Prostate gland (tissue), 2 donors: ENCODE data around the gene ASCL5. TPM values are rescaled to one million over a fixed set of nuclear protein-coding genes. Genes with fewer than 3 reads are reported as not detected.

Source experiments
- DNase-seq: peaks from one replicate; pipeline ENCODE4 v3.0.0-alpha.2; 2019; ENCODE audit warnings: low spot score
- H3K27ac ChIP-seq, 2 donors: fragments of 200-600 bp; sonication (generic); 2 replicates each; pipeline ENCODE4 v1.5.1; 2017 to 2019
- H3K27me3 ChIP-seq: fragments of 200-600 bp; sonication (generic); replicated peaks from 2 replicates; pipeline ENCODE4 v1.5.1; 2019; ENCODE audit not compliant: insufficient read depth
- H3K36me3 ChIP-seq, 2 donors: fragments of 200-600 bp; sonication (generic); 1 replicate in 1 of 2; 2 replicates in 1 of 2; pipeline versions ENCODE4 v1.5.1 to v1.8.1; 2017 to 2019
- H3K4me1 ChIP-seq: fragments of 200-600 bp; sonication (generic); replicated peaks from 2 replicates; pipeline ENCODE4 v1.5.1; 2019
- H3K4me3 ChIP-seq, 2 donors: fragments of 200-600 bp; sonication (generic); 2 replicates each; pipeline ENCODE4 v1.5.1; 2017 to 2019
- H3K9me3 ChIP-seq: fragments of 200-600 bp; sonication (generic); 2 replicates; pipeline ENCODE4 v1.5.1; 2017
- CTCF ChIP-seq, 4 experiments: fragments of 200-600 bp in 2 of 4; fragments of 450-650 bp in 2 of 4; sonication (generic) in 2 of 4; IDR thresholded peaks; 1 replicate in 3 of 4; 2 replicates in 1 of 4; pipeline ENCODE4 v1.5.1; 2016 to 2019; ENCODE audit warnings: antibody characterized with exemption in 4 of 4, mild to moderate bottlenecking in 2 of 4, moderate library complexity in 2 of 4
- POLR2A ChIP-seq: fragments of 450-650 bp; IDR thresholded peaks from one replicate; pipeline ENCODE4 v1.6.1; 2016; ENCODE audit warnings: antibody characterized with exemption, mild to moderate bottlenecking
- POLR2AphosphoS5 ChIP-seq: sonication (generic); formaldehyde crosslinking; IDR thresholded peaks from one replicate; pipeline ENCODE4 v1.6.1; 2017; ENCODE audit warnings: antibody characterized with exemption
- WGBS: methylation state at CpG from one replicate; pipeline ENCODE4 v1.1.5; 2018; 5-methylcytosine and 5-hydroxymethylcytosine counted together
- intact Hi-C: fragments of 100-400 bp; cut with DNase I; formaldehyde crosslinking; loops from one replicate; pipeline ENCODE4 v1.14.2; 2022
- total RNA-seq, 2 donors: library from RNA; depleted of rRNA; stranded (reverse); fragments of >200 nt; gene quantifications; one replicate each; pipeline ENCODE4 v1.1.0, GENCODE V29; 2016

Gene ASCL5
- total RNA-seq, 2 donors from 2014 or later = not detected

- 86% methylated on average over 9 of the region's 9 CpGs for WGBS
- no peak overlapping the region for H3K27ac ChIP-seq
- H3K4me3 ChIP-seq = no peak overlapping the region
- H3K4me1 ChIP-seq = no peaks in the 10 kb centered on the region
- intact Hi-C loops = no loop called here
- no peak for DNase-seq
- H3K36me3 ChIP-seq = peaks cover 2 to 16% of the 10 kb centered on the region in 2 donors
- TF ChIP-seq POLR2AphosphoS5 (no peak), CTCF (IDR thresholded peaks at IDR 0.05) (no peak), POLR2A (no peak)
- H3K9me3 ChIP-seq = no peaks in the 10 kb centered on the region
- no peaks in the 10 kb centered on the region for H3K27me3 ChIP-seq
Observed at GRCh38 chr1:201139756-201140155, 12.8 kb upstream of the ASCL5 start.

GRCh38 chr1:201139306-201139705, 12.3 kb upstream of the ASCL5 start:
- no peaks in the 10 kb centered on the region for H3K27me3 ChIP-seq
- no peak for DNase-seq
- no peak for TF ChIP-seq CTCF (IDR thresholded peaks at IDR 0.05)
- TF ChIP-seq POLR2A = no peak
- TF ChIP-seq POLR2AphosphoS5 = no peak
- peaks cover 0 to 11% of the 10 kb centered on the region in 2 donors for H3K36me3 ChIP-seq
- no peak overlapping the region for H3K27ac ChIP-seq
- no peak overlapping the region for H3K4me3 ChIP-seq
- H3K9me3 ChIP-seq = no peaks in the 10 kb centered on the region
- intact Hi-C loops = no loop called here
- no peaks in the 10 kb centered on the region for H3K4me1 ChIP-seq
- 97% methylated on average over 5 of the region's 5 CpGs for WGBS

GRCh38 chr1:201138311-201138840, 11.4 kb upstream of the ASCL5 start:
- H3K36me3 ChIP-seq = peaks cover 0 to 3% of the 10 kb centered on the region in 2 donors
- intact Hi-C loops = no loop called here
- H3K4me3 ChIP-seq = no peak overlapping the region
- no peaks in the 10 kb centered on the region for H3K27me3 ChIP-seq
- DNase-seq = no peak
- H3K9me3 ChIP-seq = no peaks in the 10 kb centered on the region
- 72% methylated on average over 6 of the region's 6 CpGs for WGBS
- TF ChIP-seq POLR2AphosphoS5 (no peak), CTCF (IDR thresholded peaks at IDR 0.05) (no peak), POLR2A (no peak)
- H3K4me1 ChIP-seq = no peaks in the 10 kb centered on the region
- H3K27ac ChIP-seq = no peak overlapping the region

GRCh38 chr1:201137579-201138310, 10.8 kb upstream of the ASCL5 start:
- H3K9me3 ChIP-seq = no peaks in the 10 kb centered on the region
- 46% methylated on average over 6 of the region's 6 CpGs for WGBS
- DNase-seq = peak; percentile 57
- no peaks in the 10 kb centered on the region for H3K4me1 ChIP-seq
- H3K36me3 ChIP-seq = no peaks in the 10 kb centered on the region
- H3K4me3 ChIP-seq = no peak overlapping the region
- no peaks in the 10 kb centered on the region for H3K27me3 ChIP-seq
- TF ChIP-seq POLR2AphosphoS5 (peak; percentile 23), CTCF (IDR thresholded peaks at IDR 0.05) (no peak)
- intact Hi-C loops = no loop called here
- no peak overlapping the region for H3K27ac ChIP-seq

- TF ChIP-seq POLR2AphosphoS5 (no peak), POLR2A (no peak), CTCF (IDR thresholded peaks at IDR 0.05) (no peak)
- H3K4me3 ChIP-seq = no peak overlapping the region
- H3K27me3 ChIP-seq = no peaks in the 10 kb centered on the region
- H3K36me3 ChIP-seq = no peaks in the 10 kb centered on the region
- WGBS = 85% methylated on average over 7 of the region's 7 CpGs
- no peak overlapping the region for H3K27ac ChIP-seq
- H3K9me3 ChIP-seq = no peaks in the 10 kb centered on the region
- intact Hi-C loops = no loop called here
- no peak for DNase-seq
- H3K4me1 ChIP-seq = no peaks in the 10 kb centered on the region
Observed at GRCh38 chr1:201137024-201137392, 10.0 kb upstream of the ASCL5 start.
